K562 (cell line): ENCODE data around the gene DNMT3L. TPM values are rescaled to one million over a fixed set of nuclear protein-coding genes. Genes with fewer than 3 reads are reported as not detected.
A peak's percentile ranks its signal among the peaks of the same experiment; 100 is the strongest.

Source experiments
- ATF7 ChIP-seq: fragments of 450-650 bp; IDR thresholded peaks from 2 replicates; pipeline ENCODE4 v1.7.1; 2014; ENCODE audit warnings: mild to moderate bottlenecking, moderate library complexity
- CEBPB ChIP-seq: fragments of 450-650 bp; IDR thresholded peaks from 2 replicates; pipeline ENCODE4 v1.6.1; 2016; ENCODE audit warnings: missing genetic modification characterization, missing compliant biosample characterization
- CTBP1 ChIP-seq: fragments of 450-650 bp; IDR thresholded peaks from 2 replicates; pipeline ENCODE4 v1.6.1; 2016; ENCODE audit warnings: borderline replicate concordance
- ILF3 ChIP-seq: fragments of 450-650 bp; IDR thresholded peaks from 2 replicates; pipeline ENCODE4 v1.6.1; 2018; ENCODE audit warnings: antibody characterized with exemption, mild to moderate bottlenecking, moderate library complexity, borderline replicate concordance
- KDM4B ChIP-seq, 2 experiments: fragments of 450-650 bp in 1 of 2; sonication (generic) in 1 of 2; IDR thresholded peaks; 2 replicates each; pipeline ENCODE4 v1.6.1; 2016 to 2017; ENCODE audit warnings: borderline replicate concordance in 2 of 2, antibody characterized with exemption in 1 of 2, low read depth in 1 of 2, mild to moderate bottlenecking in 1 of 2
- PCBP1 ChIP-seq: fragments of 200-400 bp; formaldehyde crosslinking; IDR thresholded peaks from 2 replicates; pipeline ENCODE4 v1.6.1; 2018; ENCODE audit warnings: mild to moderate bottlenecking, low read depth, low read length; ENCODE audit not compliant: poor library complexity, severe bottlenecking
- PHB ChIP-seq: fragments of 250-450 bp; sonication (Bioruptor Pico); IDR thresholded peaks from 2 replicates; pipeline ENCODE4 v1.5.0; 2021
- RNF2 ChIP-seq: sonication (generic); IDR thresholded peaks from 2 replicates; pipeline ENCODE4 v1.6.1; 2016
- YBX1 ChIP-seq: fragments of 450-650 bp; IDR thresholded peaks from 2 replicates; pipeline ENCODE4 v1.7.1; 2016; ENCODE audit warnings: mild to moderate bottlenecking
- ZNF174 ChIP-seq: fragments of 250-450 bp; sonication (Bioruptor Pico); IDR thresholded peaks from 2 replicates; pipeline ENCODE4 v1.4.0; 2020; ENCODE audit warnings: mild to moderate bottlenecking
- ZZZ3 ChIP-seq: fragments of 450-650 bp; IDR thresholded peaks from 2 replicates; pipeline ENCODE4 v1.6.1; 2016; ENCODE audit warnings: antibody characterized with exemption, mild to moderate bottlenecking, moderate library complexity
- polyA plus RNA-seq, 8 experiments: library from polyadenylated mRNA; depleted of rRNA in 4 of 8; stranded (reverse) in 5 of 8; unstranded in 3 of 8; fragments of >200 nt; fragmentation: Nextera tagmentation in 2 of 8; fragmentation: Illumina TruSeq in 1 of 8; extraction: Ambion mirVana in 2 of 8; extraction: Trizol in 1 of 8; gene quantifications; 2 replicates each; pipeline versions ENCODE4 v1.2.1 to v1.2.3, GENCODE V29; 2011 to 2014; ENCODE audit warnings: inconsistent platforms in 1 of 8, missing spikeins in 1 of 8
- total RNA-seq, 7 experiments: library from RNA; depleted of rRNA in 6 of 7; stranded (reverse); fragments of >200 nt in 6 of 7; fragmentation: Illumina TruSeq in 2 of 7; extraction: Trizol in 2 of 7; gene quantifications; 2 replicates each; pipeline versions ENCODE4 v1.2.1 to v1.2.3, GENCODE V29; 2011 to 2021; ENCODE audit warnings: low replicate concordance in 1 of 7
- TF ChIP-seq, protein P1 (sequence below): fragments of 450-650 bp; IDR thresholded peaks from 2 replicates; pipeline ENCODE4 v1.6.1; 2018; ENCODE audit not compliant: partially characterized antibody
- TF ChIP-seq, protein P2 (sequence below): fragments of 250-450 bp; sonication (Bioruptor Pico); IDR thresholded peaks from 2 replicates; pipeline ENCODE4 v1.4.0; 2020; ENCODE audit warnings: mild to moderate bottlenecking, moderate library complexity
- TF ChIP-seq, protein P3 (sequence below), 2 experiments: fragments of 150-350 bp in 1 of 2; IDR thresholded peaks; 2 replicates each; pipeline ENCODE4 v1.6.1; 2012 to 2016; ENCODE audit warnings: low read depth in 2 of 2, low read length in 2 of 2, mild to moderate bottlenecking in 1 of 2, moderate library complexity in 1 of 2
- TF ChIP-seq, protein P4 (sequence below): fragments of 450-650 bp; IDR thresholded peaks from 2 replicates; pipeline ENCODE4 v1.6.1; 2016; ENCODE audit warnings: low read depth, mild to moderate bottlenecking, moderate library complexity

The DNMT3L gene
- total and polyA plus RNA-seq, 9 of the 15 experiments (the other 6 are each of a cell fraction or from before 2014, with no cell fraction given), result 0.08 TPM; not detected in 8

DNA sequence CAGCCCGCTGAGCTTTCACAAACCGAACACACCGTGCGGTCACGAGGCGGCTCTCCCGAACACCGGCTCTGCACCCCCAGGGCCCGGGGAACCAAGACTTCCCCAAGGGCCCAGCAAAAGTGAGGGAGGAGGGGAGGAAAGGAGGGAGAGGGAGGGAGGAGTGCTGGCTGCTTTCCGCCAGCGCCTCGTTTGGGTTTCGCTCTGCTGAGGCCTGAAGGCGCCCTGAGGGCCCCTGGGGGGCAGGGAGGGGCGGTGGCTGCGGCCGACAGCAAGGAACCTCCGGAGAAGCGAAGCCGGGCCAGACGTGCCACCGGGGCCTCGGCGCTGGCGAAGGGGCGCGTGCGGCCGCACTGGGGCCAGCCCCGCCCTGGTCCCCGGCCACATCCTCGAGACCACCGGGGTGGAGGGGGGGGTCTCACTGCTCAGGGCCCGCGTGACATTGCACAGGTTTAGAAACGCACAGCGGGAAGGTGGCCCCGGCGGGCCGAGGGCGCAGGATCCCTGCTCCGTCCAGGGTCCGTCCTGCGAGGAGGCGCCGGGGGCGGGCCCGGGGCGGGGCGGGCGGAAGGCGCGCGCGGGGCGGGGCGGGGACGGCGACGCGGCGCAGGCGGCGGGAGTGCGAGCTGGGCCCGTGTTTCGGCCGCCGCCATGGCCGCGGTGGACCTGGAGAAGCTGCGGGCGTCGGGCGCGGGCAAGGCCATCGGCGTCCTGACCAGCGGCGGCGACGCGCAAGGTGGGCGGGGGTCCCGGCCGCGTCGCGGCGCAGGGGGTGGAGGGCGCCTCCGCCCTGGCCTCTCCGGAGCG, 38.0 kb upstream of the DNMT3L start, which contains the start of gene PFKL (continued):
- TF ChIP-seq PHB (CRISPR knock-in tag), result 0 out of 2 replicates have a peak, but pooled peaks have one; percentile 58
- no peak for TF ChIP-seq CEBPB (tag)
- TF ChIP-seq RNF2, result peak; percentile 45; the same call in 1 of the 2 replicates
- no peak for TF ChIP-seq ZNF174 (CRISPR knock-in tag)
- TF ChIP-seq YBX1, result no peak
- no peak for TF ChIP-seq ZZZ3
- TF ChIP-seq, protein P1, sequence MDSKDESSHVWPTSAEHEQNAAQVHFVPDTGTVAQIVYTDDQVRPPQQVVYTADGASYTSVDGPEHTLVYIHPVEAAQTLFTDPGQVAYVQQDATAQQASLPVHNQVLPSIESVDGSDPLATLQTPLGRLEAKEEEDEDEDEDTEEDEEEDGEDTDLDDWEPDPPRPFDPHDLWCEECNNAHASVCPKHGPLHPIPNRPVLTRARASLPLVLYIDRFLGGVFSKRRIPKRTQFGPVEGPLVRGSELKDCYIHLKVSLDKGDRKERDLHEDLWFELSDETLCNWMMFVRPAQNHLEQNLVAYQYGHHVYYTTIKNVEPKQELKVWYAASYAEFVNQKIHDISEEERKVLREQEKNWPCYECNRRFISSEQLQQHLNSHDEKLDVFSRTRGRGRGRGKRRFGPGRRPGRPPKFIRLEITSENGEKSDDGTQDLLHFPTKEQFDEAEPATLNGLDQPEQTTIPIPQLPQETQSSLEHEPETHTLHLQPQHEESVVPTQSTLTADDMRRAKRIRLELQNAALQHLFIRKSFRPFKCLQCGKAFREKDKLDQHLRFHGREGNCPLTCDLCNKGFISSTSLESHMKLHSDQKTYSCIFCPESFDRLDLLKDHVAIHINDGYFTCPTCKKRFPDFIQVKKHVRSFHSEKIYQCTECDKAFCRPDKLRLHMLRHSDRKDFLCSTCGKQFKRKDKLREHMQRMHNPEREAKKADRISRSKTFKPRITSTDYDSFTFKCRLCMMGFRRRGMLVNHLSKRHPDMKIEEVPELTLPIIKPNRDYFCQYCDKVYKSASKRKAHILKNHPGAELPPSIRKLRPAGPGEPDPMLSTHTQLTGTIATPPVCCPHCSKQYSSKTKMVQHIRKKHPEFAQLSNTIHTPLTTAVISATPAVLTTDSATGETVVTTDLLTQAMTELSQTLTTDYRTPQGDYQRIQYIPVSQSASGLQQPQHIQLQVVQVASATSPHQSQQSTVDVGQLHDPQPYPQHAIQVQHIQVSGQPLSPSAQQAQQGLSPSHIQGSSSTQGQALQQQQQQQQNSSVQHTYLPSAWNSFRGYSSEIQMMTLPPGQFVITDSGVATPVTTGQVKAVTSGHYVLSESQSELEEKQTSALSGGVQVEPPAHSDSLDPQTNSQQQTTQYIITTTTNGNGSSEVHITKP, result peak; percentile 45
- peak; percentile 80 for TF ChIP-seq CTBP1
- no peak for TF ChIP-seq ILF3
- TF ChIP-seq, protein P2, sequence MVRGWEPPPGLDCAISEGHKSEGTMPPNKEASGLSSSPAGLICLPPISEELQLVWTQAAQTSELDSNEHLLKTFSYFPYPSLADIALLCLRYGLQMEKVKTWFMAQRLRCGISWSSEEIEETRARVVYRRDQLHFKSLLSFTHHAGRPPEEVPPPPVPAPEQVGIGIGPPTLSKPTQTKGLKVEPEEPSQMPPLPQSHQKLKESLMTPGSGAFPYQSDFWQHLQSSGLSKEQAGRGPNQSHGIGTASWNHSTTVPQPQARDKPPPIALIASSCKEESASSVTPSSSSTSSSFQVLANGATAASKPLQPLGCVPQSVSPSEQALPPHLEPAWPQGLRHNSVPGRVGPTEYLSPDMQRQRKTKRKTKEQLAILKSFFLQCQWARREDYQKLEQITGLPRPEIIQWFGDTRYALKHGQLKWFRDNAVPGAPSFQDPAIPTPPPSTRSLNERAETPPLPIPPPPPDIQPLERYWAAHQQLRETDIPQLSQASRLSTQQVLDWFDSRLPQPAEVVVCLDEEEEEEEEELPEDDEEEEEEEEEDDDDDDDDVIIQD (CRISPR knock-in tag), result peak; percentile 20; the same call in 1 of the 2 replicates
- TF ChIP-seq, protein P3, sequence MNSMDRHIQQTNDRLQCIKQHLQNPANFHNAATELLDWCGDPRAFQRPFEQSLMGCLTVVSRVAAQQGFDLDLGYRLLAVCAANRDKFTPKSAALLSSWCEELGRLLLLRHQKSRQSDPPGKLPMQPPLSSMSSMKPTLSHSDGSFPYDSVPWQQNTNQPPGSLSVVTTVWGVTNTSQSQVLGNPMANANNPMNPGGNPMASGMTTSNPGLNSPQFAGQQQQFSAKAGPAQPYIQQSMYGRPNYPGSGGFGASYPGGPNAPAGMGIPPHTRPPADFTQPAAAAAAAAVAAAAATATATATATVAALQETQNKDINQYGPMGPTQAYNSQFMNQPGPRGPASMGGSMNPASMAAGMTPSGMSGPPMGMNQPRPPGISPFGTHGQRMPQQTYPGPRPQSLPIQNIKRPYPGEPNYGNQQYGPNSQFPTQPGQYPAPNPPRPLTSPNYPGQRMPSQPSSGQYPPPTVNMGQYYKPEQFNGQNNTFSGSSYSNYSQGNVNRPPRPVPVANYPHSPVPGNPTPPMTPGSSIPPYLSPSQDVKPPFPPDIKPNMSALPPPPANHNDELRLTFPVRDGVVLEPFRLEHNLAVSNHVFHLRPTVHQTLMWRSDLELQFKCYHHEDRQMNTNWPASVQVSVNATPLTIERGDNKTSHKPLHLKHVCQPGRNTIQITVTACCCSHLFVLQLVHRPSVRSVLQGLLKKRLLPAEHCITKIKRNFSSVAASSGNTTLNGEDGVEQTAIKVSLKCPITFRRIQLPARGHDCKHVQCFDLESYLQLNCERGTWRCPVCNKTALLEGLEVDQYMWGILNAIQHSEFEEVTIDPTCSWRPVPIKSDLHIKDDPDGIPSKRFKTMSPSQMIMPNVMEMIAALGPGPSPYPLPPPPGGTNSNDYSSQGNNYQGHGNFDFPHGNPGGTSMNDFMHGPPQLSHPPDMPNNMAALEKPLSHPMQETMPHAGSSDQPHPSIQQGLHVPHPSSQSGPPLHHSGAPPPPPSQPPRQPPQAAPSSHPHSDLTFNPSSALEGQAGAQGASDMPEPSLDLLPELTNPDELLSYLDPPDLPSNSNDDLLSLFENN (IDR thresholded peaks at IDR 0.05; ENCODE audit: low read depth in 2 of 2, low read length in 2 of 2), result no peak
- no peak for TF ChIP-seq KDM4B (IDR thresholded peaks at IDR 0.05; ENCODE audit: borderline replicate concordance in 2 of 2, low read depth in 1 of 2)
- peak; percentile 48; the same call in 1 of the 2 replicates for TF ChIP-seq ATF7
- TF ChIP-seq PCBP1, result peak; percentile 64
- TF ChIP-seq, protein P4, sequence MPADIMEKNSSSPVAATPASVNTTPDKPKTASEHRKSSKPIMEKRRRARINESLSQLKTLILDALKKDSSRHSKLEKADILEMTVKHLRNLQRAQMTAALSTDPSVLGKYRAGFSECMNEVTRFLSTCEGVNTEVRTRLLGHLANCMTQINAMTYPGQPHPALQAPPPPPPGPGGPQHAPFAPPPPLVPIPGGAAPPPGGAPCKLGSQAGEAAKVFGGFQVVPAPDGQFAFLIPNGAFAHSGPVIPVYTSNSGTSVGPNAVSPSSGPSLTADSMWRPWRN, result no peak
